Measurements from ENCODE around the gene IL1RAPL2.
A peak's percentile ranks its signal among the peaks of the same experiment; 100 is the strongest.
"Not testable (repeated sequence)": the region's sequence is repeated elsewhere in the genome, so short reads cannot be mapped to it uniquely, and the experiment has no call there.

The IL1RAPL2 gene

DNA sequence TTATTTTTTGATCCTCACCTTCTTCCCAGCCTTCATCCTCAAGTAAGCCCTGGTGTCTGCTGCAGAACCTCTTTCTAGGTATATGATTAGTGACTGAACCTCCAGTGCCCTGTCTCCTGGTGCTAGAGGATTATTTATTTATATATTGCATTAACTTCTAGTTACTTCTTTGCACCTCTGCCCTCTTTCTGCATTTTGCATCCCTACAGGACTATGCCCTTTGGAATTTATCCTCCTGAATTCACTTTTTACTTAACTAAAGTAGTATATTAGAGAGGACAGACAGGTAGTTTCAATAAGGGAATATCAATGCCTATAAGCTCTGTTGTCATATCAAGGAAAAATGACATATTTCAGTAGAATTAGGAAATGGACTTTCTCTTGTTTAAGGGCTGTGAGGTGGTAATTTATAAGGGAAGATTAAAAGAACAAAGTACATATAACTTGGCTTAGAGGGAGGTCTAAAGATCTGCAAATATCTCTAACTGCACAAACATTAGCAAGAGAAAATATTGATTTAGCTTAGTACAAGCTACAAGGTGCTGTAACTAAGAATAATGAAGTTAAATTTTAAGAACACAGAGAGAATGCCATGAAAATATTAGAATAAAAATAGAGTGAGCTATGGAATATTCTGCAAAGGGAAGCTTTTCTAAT, 472.8 kb downstream of the IL1RAPL2 start:
- peak; percentile 24 for FAIRE-seq

- FAIRE-seq = no peak
Measured at GRCh38 chrX:105050921-105051320, 484.9 kb downstream of the IL1RAPL2 start.

GRCh38 chrX:105051364-105051763, 485.4 kb downstream of the IL1RAPL2 start:
- FAIRE-seq = no peak

GRCh38 chrX:105052926-105053325, 486.9 kb downstream of the IL1RAPL2 start:
- FAIRE-seq = no peak

DNA sequence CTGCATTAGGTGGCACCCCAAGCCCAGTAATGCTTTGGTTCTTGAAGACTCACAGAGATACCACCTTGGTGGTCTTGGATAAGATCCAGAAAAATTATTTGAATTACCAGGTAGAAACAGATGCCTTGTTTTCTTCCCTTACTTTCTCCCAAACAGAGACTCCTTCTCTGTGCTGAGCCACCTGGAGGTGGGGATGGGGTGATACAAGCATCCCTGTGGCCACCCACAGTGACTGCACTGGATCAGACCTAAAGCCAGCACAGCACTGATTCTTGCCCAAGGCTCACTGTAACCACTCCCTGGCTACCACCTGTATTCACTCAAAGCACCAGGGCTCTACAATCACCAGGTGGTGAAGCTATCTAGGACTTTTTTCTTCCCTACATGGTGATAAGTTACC, 497.7 kb downstream of the IL1RAPL2 start:
- FAIRE-seq = no peak

GRCh38 chrX:105098201-105098600, 532.2 kb downstream of the IL1RAPL2 start:
- FAIRE-seq = no peak

GRCh38 chrX:105098812-105099211, 532.8 kb downstream of the IL1RAPL2 start:
- no peak for FAIRE-seq

DNA sequence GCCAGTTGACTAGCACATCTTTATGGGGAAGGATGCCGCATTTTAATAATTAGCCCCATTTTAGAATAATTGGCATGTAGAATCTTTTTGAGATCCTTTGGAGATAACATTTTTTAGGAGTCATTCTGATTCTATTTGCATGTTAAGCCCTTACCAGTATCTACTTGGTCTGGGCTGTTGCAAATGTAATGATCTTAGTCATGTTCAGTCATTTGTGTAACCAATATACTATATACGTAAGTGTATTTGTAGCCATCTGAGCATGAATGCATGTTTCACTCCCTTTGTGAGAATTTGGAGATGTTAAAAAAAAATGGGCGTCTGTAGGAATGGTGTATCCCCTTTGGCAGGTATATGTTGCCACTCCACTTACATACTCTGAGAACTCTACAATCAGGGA, 535.4 kb downstream of the IL1RAPL2 start:
- no peak for FAIRE-seq

DNA sequence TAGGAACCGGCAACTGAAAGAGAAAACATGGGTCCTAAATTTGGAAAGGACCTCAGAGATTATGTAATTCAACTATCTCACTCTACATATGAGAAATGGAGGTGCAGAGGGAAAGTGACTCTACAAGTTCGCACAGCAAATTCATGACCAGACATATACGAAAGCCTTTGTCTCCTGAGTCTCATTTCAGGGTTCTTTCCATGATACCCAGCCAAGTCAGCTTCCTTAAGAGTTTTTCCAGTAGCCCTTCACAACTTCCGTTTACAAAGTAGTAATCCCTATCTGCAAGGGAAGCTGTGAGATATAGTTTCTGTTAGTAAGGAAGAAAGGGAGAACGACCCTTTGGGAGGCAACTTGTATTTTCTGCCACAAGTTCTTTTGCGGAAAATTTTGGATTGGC, 543.9 kb downstream of the IL1RAPL2 start:
- FAIRE-seq = no peak

- FAIRE-seq = no peak
Measured at GRCh38 chrX:105114554-105115130, 548.6 kb downstream of the IL1RAPL2 start.

DNA sequence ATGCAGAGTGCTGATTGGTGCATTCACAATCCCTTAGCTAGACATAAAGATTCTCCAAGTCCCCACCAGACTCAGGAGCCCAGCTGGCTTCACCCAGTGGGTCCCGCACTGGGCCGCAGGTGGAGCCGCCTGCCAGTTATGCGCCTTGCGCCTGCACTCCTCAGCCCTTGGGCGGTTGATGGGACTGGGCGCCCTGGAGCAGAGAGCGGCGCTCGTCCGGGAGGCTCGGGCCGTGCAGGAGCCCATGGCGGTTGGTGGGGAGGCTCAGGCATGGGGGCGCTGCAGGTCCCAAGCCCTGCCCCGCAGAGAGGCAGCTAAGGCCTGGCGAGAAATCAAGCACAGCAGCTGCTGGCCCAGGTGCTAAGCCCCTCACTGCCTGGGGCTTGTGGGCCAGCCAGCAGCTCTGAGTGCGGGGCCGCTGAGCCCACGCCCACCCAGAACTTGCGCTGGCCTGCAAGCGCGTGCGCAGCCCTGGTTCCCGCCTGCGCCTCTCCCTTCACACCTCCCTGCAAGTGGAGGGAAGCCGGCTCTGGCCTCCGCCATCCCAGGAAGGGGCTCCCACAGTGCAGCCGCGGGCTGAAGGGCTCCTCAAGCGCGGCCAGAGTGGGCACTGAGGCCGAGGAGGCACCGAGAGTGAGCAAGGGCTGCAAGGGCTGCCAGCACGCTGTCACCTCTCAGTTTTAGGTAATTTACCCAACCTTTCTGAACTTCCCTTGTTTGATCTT, 549.8 kb downstream of the IL1RAPL2 start:
- not testable (repeated sequence) for FAIRE-seq

DNA sequence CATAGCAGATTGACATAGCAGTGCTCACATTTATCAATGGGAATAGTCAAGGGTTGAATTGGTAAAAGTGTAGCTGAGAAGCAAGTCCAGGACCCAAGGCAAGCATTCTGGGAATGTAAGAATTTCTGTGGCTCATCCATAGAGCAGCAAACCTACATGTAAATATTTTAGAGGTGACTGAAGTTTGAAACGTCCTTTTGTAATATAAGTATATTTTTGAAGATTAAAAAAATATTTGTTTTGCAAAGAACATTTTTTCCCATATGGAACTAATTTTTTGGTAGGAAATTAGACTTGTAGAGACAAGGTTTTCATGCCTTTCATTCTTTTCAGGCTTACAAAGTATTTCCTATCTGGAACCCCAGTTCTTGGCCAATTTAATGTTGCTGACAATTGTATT, 550.5 kb downstream of the IL1RAPL2 start:
- FAIRE-seq = peak; percentile 58

GRCh38 chrX:105117621-105118020, 551.6 kb downstream of the IL1RAPL2 start:
- no peak for FAIRE-seq

DNA sequence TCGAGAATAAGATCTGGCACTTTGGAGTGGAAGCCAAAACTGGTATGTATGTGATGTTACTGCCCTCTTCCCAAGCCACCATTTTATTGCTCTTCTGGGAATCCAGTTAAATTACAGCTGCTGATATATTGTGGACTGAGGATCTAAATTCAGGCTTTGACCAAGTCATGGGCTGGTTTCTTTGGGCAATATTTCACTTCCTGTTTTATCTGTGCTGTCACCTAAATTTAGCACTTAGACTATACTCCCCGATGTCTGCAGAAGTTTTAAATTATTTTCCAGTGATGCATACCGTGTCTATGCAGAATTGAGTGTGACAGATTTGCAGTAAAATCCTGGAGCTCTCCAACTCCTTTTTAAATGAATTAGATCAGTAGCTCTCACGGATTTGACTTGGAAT, 554.5 kb downstream of the IL1RAPL2 start:
- no peak for FAIRE-seq

GRCh38 chrX:105121186-105121585, 555.2 kb downstream of the IL1RAPL2 start:
- no peak for FAIRE-seq

- FAIRE-seq = no peak
Measured at GRCh38 chrX:105126201-105126600, 560.2 kb downstream of the IL1RAPL2 start.

GRCh38 chrX:105134273-105134672, 568.3 kb downstream of the IL1RAPL2 start:
- FAIRE-seq = no peak

DNA sequence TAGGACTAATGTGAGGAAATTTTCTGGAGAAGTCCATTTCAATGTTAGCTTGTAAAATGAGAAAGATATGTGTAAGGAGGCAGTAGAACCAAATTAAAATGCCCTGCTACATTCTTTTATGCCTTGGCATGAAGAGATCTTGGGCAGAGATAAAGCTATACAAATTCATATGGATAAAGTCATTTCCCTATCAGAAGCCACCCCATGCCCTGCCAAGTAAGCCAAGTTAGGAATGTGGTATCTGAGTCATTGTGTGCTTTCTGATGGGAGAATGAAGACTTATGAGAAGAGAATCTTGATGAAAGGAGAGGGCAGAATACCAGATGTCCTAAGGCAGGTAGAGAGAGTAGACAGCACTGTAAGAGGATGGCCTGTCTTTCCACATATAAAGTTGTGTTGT, 570.8 kb downstream of the IL1RAPL2 start:
- no peak for FAIRE-seq

- FAIRE-seq = no peak
Measured at GRCh38 chrX:105150036-105150435, 584.0 kb downstream of the IL1RAPL2 start.

GRCh38 chrX:105150557-105150956, 584.6 kb downstream of the IL1RAPL2 start:
- FAIRE-seq = no peak

DNA sequence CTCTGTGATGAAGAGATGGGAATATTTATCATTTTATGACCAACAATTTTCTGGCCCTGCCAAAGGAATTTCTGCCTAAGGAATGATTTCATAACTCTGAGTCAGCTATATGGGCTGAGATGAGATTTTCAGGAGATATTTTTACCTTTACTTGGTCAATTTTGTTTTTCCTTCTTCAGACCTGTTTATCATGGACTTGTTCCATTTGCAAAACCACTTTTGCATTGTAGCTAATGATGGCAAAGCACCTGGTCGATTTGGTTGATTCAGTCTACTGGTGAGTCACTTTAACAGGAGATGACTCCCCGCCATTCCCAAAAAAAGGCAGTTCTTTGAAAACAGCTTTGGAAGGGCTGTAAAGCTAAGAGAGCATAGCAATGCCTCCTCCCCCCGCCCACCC, 601.2 kb downstream of the IL1RAPL2 start:
- FAIRE-seq = no peak

DNA sequence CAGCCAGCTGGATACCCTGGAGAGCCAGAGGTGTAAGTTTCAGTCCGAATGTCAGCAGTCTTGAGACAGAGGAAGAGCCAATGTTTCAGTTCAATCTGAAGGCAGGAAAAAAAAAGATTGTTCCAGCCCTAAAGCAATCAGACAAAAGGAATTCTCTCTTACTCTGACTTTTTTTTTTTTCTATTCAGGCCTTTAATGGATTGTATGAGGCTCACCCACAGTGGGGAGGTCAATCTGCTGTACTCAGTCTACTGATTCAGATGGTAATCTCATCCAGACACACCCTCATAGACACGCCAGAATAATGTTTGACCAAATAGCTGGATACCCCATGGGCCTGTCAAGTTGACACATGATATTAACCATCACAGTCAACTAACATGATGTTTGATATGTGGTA, 602.6 kb downstream of the IL1RAPL2 start:
- no peak for FAIRE-seq

- FAIRE-seq = no peak
Measured at GRCh38 chrX:105173071-105173470, 607.1 kb downstream of the IL1RAPL2 start.

- peak; percentile 95 for FAIRE-seq
Measured at GRCh38 chrX:105179644-105180043, 613.6 kb downstream of the IL1RAPL2 start.
